ENCODE results near the gene ARL8B.

The ARL8B gene

DNA sequence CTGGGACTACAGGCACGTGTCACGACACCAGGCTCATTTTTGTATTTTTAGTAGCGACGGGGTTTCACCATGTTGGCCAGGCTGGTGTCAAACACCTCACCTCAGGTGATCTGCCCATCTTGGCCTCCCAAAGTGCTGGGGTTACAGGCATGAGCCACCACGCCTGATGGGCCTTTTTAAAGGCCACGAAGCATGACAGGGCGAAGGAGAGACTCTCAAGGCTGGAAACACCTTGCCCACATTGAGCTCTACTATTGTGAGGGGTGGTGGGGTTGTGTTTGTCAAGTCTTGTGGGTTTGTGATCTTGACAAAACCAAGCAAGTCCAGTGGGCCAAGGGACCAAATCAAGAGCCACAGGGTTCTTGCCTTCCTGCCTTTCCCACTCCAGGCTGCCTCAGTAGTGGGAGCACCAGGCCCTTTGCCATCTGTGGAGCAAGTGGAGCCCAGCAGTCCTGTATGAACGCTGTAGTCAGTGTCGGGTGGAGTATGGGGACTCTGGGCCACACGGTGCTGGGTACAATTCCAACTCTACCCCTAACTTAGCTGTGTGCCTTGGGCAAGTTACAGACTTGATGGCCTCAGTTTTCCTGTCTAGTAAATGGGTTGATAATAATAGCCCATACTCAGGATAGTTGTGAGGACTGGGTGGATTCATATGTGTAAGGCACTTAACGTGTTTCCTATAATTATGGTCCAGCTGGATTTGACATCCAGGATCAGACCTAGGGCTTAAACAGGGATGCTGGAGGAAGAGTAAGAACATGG is 98.8 kb downstream of the ARL8B start:
- DNase-seq (ENCODE audit: insufficient read length) = no peak
- TF ChIP-seq TAF1 (IDR thresholded peaks at IDR 0.05; ENCODE audit: borderline replicate concordance, low read depth, low read length) = no peak
- TF ChIP-seq POLR2A (IDR thresholded peaks at IDR 0.05; ENCODE audit: low read depth, low read length) = no peak
- TF ChIP-seq POLR2AphosphoS5 (IDR thresholded peaks at IDR 0.05; ENCODE audit: low read depth, low read length) = no peak
- no peak for FAIRE-seq

DNA sequence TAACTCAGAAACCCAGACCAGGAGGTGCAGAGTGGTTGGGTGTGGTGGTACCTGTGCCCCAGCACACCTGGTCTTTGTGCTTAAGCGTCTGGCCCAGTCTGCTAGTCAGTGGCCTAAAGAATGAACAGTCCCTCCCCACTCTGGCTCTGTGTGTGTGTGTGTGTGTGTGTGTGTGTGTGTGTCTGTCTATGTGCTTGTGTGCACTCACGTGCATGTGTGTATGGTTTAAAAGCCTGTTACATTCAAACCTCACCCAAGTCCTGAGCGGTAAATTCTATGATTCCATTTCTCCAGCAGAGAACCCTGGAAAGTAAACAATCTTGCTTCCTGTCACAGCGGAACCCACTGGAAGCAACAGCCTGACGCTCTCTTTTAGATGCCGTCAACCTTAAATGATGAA is 99.6 kb downstream of the ARL8B start:
- DNase-seq (ENCODE audit: insufficient read length) (no peak), FAIRE-seq (no peak)
- no peak for TF ChIP-seq TAF1 (IDR thresholded peaks at IDR 0.05; ENCODE audit: borderline replicate concordance, low read depth, low read length)
- TF ChIP-seq POLR2A (IDR thresholded peaks at IDR 0.05; ENCODE audit: low read depth, low read length) = no peak
- no peak for TF ChIP-seq POLR2AphosphoS5 (IDR thresholded peaks at IDR 0.05; ENCODE audit: low read depth, low read length)

DNA sequence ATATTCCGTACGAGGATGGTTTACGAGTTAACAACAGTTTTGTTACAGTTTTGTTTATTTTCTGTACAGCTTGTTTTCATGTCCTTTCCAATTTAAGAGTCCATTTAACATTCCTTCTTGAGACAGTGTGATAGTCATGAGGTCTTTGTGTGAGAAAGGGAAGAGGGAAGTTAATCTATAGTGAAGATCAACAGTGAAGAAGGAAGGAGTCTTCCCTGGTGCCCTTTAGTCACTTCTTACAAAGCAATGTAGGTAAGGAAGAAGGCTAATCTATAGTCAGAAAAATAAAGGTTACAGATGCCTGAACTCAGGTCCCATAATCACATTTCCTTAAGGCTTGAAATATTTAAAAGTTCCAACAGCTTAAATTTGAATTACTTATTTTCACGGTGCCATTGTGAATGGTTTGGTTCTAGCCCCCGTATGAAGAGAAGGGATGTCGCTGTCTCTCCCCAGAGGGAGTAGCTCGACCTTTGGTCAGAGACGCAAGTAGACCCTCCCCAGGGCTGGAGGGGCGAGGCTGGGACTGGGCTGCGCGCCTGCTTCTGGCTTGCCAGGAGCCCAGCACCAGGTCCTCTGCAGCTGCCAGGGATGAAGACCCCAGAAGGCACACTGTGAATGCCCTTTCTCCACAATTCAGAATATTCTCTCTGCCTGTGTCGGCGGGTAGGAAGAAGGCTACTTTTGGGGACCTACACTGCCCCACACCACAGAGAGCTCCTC is 100.4 kb downstream of the ARL8B start:
- FAIRE-seq = no peak
- no peak for DNase-seq (ENCODE audit: insufficient read length)

DNA sequence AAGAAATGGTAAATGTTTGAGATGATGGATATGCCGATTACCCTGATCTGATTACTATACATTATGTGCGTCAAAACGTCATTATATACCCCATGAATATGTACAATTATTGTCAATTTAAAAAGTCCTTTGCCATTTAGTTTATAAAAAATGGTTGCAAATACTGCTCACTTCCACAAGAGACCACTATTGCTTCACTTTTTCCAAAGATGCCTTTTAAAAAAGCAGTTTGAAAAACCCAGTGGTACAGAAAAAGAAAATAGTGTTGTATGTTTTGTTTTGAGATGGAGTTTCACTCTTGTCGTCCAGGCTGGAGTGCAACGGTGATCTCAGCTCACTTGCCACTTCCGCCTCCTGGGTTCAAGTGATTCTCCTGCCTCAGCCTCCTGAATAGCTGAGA is 104.7 kb downstream of the ARL8B start:
- DNase-seq (ENCODE audit: insufficient read length) = no peak
- peak; percentile 17 for FAIRE-seq
- TF ChIP-seq POLR2AphosphoS5 (IDR thresholded peaks at IDR 0.05; ENCODE audit: low read depth, low read length) (no peak), POLR2A (IDR thresholded peaks at IDR 0.05; ENCODE audit: low read depth, low read length) (no peak), TAF1 (IDR thresholded peaks at IDR 0.05; ENCODE audit: borderline replicate concordance, low read depth, low read length) (no peak)

More for the DNA sequence above, 100.4 kb downstream of the ARL8B start:
- TF ChIP-seq POLR2AphosphoS5 (IDR thresholded peaks at IDR 0.05; ENCODE audit: low read depth, low read length) = no peak
- no peak for TF ChIP-seq TAF1 (IDR thresholded peaks at IDR 0.05; ENCODE audit: borderline replicate concordance, low read depth, low read length)
- no peak for TF ChIP-seq POLR2A (IDR thresholded peaks at IDR 0.05; ENCODE audit: low read depth, low read length)

DNA sequence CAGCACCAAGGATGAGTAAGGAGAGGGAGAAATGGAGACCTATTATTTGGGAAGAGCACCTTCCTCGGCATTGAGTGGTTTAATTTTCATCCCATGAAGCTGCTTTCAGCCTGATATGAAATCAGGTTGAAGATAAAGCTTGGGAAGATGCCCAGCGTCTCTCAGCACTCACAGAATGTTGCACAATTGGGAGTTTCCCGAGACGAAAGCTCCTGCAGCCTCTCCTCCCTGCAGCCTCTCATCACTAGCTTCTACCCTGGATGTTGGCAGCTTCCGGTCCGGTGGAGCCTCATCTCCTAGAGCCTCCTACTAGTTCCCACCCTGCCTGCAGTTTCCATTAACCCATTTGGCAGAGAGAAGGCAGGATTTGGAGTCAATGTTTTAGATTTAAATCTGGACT is 105.7 kb downstream of the ARL8B start:
- TF ChIP-seq POLR2AphosphoS5 (IDR thresholded peaks at IDR 0.05; ENCODE audit: low read depth, low read length) (no peak), TAF1 (IDR thresholded peaks at IDR 0.05; ENCODE audit: borderline replicate concordance, low read depth, low read length) (no peak), POLR2A (IDR thresholded peaks at IDR 0.05; ENCODE audit: low read depth, low read length) (no peak)
- FAIRE-seq = no peak

DNA sequence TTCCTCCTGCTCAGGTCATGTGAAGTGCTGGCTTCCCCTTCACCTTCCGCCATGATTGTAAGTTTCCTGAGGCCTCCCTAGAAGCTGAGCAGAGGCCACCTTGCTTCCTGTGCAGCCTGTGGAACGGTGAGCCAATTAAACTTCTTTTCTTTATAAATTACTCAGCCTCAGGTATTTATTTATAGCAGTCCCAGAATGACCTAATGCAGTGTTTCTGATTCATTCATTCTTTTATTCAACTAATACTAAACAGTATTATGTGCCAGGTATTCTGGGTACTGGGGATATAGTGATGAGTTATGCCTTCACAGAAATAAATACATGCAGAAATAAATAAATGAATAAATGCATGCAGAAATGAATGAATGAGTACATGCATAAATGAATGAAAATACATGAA is 107.3 kb downstream of the ARL8B start:
- DNase-seq (ENCODE audit: insufficient read length) (no peak), FAIRE-seq (no peak)
- TF ChIP-seq TAF1 (IDR thresholded peaks at IDR 0.05; ENCODE audit: borderline replicate concordance, low read depth, low read length) = no peak
- TF ChIP-seq POLR2A (IDR thresholded peaks at IDR 0.05; ENCODE audit: low read depth, low read length) = no peak
- TF ChIP-seq POLR2AphosphoS5 (IDR thresholded peaks at IDR 0.05; ENCODE audit: low read depth, low read length) = no peak

More for the DNA sequence above, 105.7 kb downstream of the ARL8B start:
- no peak for DNase-seq (ENCODE audit: insufficient read length)
